Right lobe of liver (tissue), 4 donors: ENCODE measurements around the gene RANBP1.

ENCODE experiments used
- CTCF ChIP-seq, 4 donors: fragments of 200-600 bp in 3 of 4; fragments of 450-650 bp in 1 of 4; IDR thresholded peaks; one replicate each; pipeline versions ENCODE4 v1.5.1 to v1.8.0; 2016 to 2022; ENCODE audit warnings: antibody characterized with exemption in 4 of 4, mild to moderate bottlenecking in 2 of 4
- POLR2A ChIP-seq: fragments of 450-650 bp; IDR thresholded peaks from one replicate; pipeline ENCODE4 v1.6.1; 2017; ENCODE audit warnings: antibody characterized with exemption, mild to moderate bottlenecking
- donor health status: DM: no; HTN: no; CAD: no.
- donor health status: DM: no; HTN: no; CAD: no.
- donor health status: DM: no; HTN: yes; CAD: no.

- TF ChIP-seq POLR2A, result peak; percentile 50
- no peak for TF ChIP-seq CTCF (IDR thresholded peaks at IDR 0.05)
These were observed 15.1 kb downstream of the RANBP1 start for GRCh38 chr22:20130731-20131596.
